ENCODE results near the gene PLAC9. TPM values are rescaled to one million over a fixed set of nuclear protein-coding genes. Genes with fewer than 3 reads are reported as not detected.
"Not testable (repeated sequence)": the region's sequence is repeated elsewhere in the genome, so short reads cannot be mapped to it uniquely, and the experiment has no call there.

PLAC9 gene
- total RNA-seq, 2 experiments from 2014 or later, result not detected

DNA sequence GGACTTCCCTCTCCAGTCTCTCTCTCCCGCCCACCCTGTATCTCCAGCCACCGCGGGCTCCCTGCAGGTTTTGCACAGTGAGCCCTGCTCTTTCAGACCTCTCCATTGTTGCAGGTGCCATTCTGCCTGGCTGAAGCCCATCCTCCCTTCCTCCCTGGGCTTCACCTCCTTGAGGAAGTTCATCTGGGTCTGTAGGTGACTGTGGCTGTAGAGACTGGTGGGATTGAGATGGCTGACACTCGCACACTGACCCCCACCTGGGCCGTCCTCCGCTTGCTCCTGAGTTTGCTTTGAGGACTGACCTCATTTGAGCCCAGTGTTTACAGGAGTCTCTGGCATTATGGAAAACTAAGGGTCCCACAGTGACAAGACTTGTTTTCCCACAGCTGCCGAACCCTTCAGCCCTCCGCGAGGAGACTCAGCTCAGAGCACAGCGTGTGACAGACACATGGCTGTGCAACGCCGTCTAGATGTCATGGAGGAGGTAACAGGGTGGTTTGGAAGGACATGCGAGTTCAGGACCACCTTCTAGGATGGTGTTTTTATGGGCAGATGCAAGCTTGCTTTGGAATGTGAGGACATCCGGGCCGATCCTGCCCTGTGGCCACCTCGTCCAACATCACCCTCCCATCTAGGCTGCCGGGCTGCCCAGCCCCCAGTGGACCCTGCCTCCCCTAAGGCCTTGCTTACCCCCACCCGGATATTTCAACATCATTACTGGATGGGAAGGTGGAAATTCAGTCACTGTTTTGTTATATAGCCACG, 9.3 kb downstream of the PLAC9 start:
- POLR2A ChIA-PET, result no interaction called here
- DNase-seq, result no peak
- Mint-ChIP-seq H3K4me1 (ENCODE audit: low read depth) (peaks cover 18% of the 10 kb centered on the region), H3K27ac (no peak overlapping the region), H3K9me3 (no peaks in the 10 kb centered on the region), H3K4me3 (no peak overlapping the region), H3K36me3 (no peaks in the 10 kb centered on the region), H3K27me3 (peaks cover 15% of the 10 kb centered on the region)
- intact Hi-C loops (cut with micrococcal nuclease), result loop anchor here (10.0 kb wide), 2 partner anchors 63 to 647 kb away; partner anchors contain the start of gene ANXA11
- CTCF ChIA-PET, result interaction anchor here (0.6 to 8.9 kb wide), 3 partner anchors 78 to 776 kb away, joined by 3 to 184 read pairs (median 9); no protein-coding TSS in a partner anchor

DNA sequence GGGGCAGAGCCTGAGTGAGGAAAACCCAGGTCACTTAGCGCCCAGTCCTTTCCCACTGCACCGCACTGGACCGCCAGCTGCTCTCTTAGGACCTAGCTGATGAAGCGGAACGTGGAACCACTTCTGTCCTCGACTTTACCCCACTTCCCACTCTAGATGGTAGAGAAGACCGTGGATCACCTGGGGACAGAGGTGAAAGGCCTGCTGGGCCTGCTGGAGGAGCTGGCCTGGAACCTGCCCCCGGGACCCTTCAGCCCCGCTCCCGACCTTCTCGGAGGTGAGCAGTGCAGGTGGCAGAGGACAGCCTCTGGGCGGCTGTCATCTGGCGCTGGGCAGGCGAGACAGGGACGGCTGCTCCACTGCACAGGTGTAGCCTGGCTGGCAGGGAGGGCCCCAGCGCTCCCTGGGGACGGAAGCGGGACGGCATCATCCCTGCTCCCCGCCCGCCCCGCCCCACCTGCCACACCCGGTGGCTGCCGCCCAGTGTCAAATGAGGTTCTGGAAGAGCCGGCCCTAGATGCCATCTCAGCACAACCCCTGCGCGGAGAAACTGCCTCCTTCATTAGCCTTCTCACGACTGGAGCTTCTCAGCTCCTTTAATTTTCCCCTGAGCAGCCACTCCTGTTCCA, 11.7 kb downstream of the PLAC9 start:
- intact Hi-C loops (cut with micrococcal nuclease), result loop anchor here (1.0 to 10.0 kb wide), 3 partner anchors 61 to 649 kb away; partner anchors contain the start of gene ANXA11
- H3K4me3 Mint-ChIP-seq, result peak overlapping the region; percentile 62
- H3K36me3 Mint-ChIP-seq, result peaks cover 6% of the 10 kb centered on the region
- CTCF ChIA-PET, result interaction anchor here (0.7 to 8.9 kb wide), 34 partner anchors 10 to 770 kb away, joined by 3 to 184 read pairs (median 4); partner anchors contain the start of gene ANXA11
- DNase-seq, result peak; percentile 53
- H3K4me1 Mint-ChIP-seq (ENCODE audit: low read depth), result peaks cover 18% of the 10 kb centered on the region
- POLR2A ChIA-PET, result interaction anchor here (1.0 to 2.0 kb wide), 4 partner anchors 43 to 85 kb away, joined by 3 to 9 read pairs (median 6); no protein-coding TSS in a partner anchor
- H3K27ac Mint-ChIP-seq, result peak overlapping the region; percentile 57
- peaks cover 8% of the 10 kb centered on the region for H3K27me3 Mint-ChIP-seq
- peaks cover 5% of the 10 kb centered on the region for H3K9me3 Mint-ChIP-seq

DNA sequence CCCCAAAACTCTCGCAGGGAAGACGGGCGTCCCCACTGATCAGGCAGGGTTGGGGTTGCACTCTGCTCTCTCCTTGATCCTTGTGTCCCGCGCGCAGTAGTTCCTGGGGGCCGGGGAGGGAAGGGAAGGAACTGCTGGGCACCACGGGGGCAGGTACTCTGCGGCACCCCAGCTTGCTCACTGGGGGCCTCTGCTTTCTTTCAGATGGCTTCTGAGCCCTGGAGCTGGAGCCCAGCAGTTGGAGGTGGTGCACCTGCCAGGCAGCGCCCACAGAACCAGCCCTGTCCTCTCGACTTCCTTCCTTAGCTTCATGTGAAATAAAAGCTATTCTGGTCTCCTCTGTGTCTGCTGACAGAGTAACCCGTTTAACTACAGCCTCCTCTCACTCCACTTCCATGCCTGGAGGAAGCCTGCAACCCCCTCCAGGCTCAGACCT, 12.2 kb downstream of the PLAC9 start:
- peaks cover 5% of the 10 kb centered on the region for H3K27me3 Mint-ChIP-seq
- ChIA-PET POLR2A (interaction anchor here (1.1 to 2.0 kb wide), 2 partner anchors 43 to 78 kb away, joined by 7 to 9 read pairs; no protein-coding TSS in a partner anchor), CTCF (interaction anchor here (0.9 to 8.9 kb wide), 25 partner anchors 9 to 771 kb away, joined by 3 to 184 read pairs (median 4); partner anchors contain the start of gene ANXA11)
- H3K4me3 Mint-ChIP-seq, result peak overlapping the region; percentile 62
- intact Hi-C loops (cut with micrococcal nuclease), result loop anchor here (1.0 to 10.0 kb wide), 4 partner anchors 60 to 772 kb away; partner anchors contain the start of gene ANXA11
- peak overlapping the region; percentile 57 for H3K27ac Mint-ChIP-seq
- peaks cover 11% of the 10 kb centered on the region for H3K36me3 Mint-ChIP-seq
- peaks cover 9% of the 10 kb centered on the region for H3K9me3 Mint-ChIP-seq
- peak; percentile 39 for DNase-seq
- peaks cover 18% of the 10 kb centered on the region for H3K4me1 Mint-ChIP-seq (ENCODE audit: low read depth)

DNA sequence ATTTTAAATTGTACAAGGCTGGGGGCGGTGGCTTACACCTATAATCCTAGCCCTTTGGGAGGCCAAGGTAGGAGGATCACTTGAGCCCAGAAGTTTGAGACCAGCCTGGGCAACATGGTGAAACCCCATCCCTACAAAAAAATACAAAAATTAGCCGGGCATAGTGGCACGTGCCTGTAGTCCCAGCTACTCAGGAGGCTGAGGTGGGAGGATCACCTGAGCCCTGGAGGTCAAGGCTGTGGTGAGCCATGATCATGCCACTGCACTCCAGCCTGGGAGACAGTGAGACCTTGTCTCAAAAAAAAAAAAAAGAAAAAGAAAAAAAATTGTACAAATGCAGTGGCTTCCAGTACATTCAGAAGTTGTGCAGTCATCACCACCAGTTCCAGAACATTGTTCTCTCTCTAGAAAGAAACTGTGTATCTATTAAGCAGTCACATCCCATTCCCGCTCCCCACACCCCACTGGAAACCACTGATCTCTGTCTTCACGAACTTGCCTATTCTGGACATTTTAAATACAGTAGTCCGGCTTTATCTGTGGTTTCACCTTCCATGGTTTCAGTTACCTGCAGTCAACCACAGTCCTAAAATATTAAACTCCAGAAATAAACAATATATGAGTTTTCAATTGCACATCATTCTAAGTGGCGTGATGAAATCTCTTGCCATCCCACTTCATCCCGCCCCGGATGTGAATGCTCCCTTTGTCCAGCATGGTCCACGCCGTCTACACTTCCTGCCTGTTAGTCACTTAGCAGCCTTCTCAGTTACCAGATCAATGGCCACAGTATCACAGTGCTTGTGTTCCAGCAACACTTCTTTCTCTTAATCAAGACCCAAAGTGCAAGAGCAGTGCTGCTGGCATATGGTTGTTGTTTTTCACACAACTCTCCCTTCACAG, 13.1 kb downstream of the PLAC9 start:
- not testable (repeated sequence) for H3K4me3 Mint-ChIP-seq, H3K27ac Mint-ChIP-seq
- intact Hi-C loops (cut with micrococcal nuclease), result loop anchor here (5.0 to 10.0 kb wide), 3 partner anchors 59 to 773 kb away; partner anchors contain the start of gene ANXA11

DNA sequence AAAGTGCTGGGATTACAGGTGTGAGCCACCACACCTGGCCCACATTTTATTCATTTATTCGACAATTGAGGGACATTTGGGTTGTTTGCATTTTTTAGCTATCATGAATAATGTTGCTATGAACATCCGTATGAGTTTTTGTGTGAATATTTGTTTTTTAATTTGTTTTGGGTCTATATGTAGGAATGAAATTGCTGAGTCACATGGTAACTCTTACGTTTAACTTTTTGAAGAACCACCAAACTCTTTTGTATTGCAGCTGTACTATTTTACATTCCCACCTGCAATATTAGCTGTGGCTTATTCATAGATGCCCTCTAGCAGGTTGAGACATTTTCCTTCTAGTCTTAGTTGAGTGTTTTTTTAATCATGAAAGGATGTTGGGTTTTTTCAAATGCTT, 14.4 kb downstream of the PLAC9 start:
- Mint-ChIP-seq H3K9me3 (peaks cover 20% of the 10 kb centered on the region), H3K36me3 (peaks cover 31% of the 10 kb centered on the region), H3K4me3 (no peak overlapping the region), H3K27ac (no peak overlapping the region), H3K27me3 (no peaks in the 10 kb centered on the region), H3K4me1 (ENCODE audit: low read depth) (peaks cover 18% of the 10 kb centered on the region)
- intact Hi-C loops (cut with micrococcal nuclease), result loop anchor here (5.0 to 10.0 kb wide), 3 partner anchors 58 to 775 kb away; partner anchors contain the start of gene ANXA11
- DNase-seq, result no peak
- POLR2A ChIA-PET, result no interaction called here
- CTCF ChIA-PET, result interaction anchor here (8.9 kb wide), 1 partner anchor 73 kb away, joined by 184 read pairs; no protein-coding TSS in a partner anchor

More for the DNA sequence above, 13.1 kb downstream of the PLAC9 start:
- ChIA-PET POLR2A (interaction anchor here (2.0 kb wide), 1 partner anchor 77 kb away, joined by 9 read pairs; no protein-coding TSS in a partner anchor), CTCF (interaction anchor here (1.4 to 8.9 kb wide), 5 partner anchors 39 to 117 kb away, joined by 4 to 184 read pairs (median 19); no protein-coding TSS in a partner anchor)
- Mint-ChIP-seq H3K36me3 (peaks cover 19% of the 10 kb centered on the region), H3K9me3 (peaks cover 14% of the 10 kb centered on the region), H3K4me1 (ENCODE audit: low read depth) (peaks cover 18% of the 10 kb centered on the region)
- not testable (repeated sequence) for DNase-seq, H3K27me3 Mint-ChIP-seq

DNA sequence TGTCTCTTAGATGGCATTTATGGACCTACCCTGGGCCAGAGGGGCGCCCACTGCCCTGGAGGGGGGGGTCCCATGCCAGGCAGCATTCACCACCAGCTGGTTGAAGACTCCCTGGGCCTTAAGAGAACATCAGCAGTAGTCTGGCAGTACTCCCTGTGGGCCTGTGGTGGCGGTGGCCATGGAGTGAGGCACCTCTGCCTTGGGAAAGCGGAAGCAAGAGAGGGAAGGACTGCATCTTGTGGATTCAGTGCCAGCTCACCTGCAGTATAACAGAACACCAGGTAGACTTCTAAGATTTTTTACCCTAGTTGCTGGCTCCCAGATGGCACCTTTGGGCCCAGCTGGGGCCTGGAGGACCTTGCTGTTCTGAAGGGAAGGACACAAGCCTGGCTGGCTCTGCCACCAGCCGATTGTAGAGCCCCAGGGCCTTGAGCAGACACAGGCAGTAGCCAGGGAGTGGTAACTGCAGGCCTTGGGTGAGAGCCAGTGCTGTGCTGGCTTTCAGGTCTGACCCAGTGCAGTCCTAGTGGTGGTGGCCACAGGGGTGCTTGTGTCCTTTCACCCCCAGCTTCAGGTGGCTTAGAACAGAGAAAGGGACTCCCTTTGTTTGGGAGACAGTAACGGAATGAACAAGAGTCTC, 15.8 kb downstream of the PLAC9 start:
- peak overlapping the region; percentile 48 for H3K27ac Mint-ChIP-seq
- POLR2A ChIA-PET, result interaction anchor here (1.2 kb wide), 1 partner anchor 12 kb away, joined by 3 read pairs; no protein-coding TSS in a partner anchor
- no peak overlapping the region for H3K4me3 Mint-ChIP-seq
- H3K27me3 Mint-ChIP-seq, result no peaks in the 10 kb centered on the region
- H3K4me1 Mint-ChIP-seq (ENCODE audit: low read depth), result peaks cover 18% of the 10 kb centered on the region
- intact Hi-C loops (cut with micrococcal nuclease), result loop anchor here (5.0 to 10.0 kb wide), 3 partner anchors 57 to 776 kb away; partner anchors contain the start of gene ANXA11
- CTCF ChIA-PET, result interaction anchor here (8.9 kb wide), 1 partner anchor 72 kb away, joined by 184 read pairs; no protein-coding TSS in a partner anchor
- peaks cover 43% of the 10 kb centered on the region for H3K36me3 Mint-ChIP-seq
- H3K9me3 Mint-ChIP-seq, result peaks cover 23% of the 10 kb centered on the region
- DNase-seq, result no peak

DNA sequence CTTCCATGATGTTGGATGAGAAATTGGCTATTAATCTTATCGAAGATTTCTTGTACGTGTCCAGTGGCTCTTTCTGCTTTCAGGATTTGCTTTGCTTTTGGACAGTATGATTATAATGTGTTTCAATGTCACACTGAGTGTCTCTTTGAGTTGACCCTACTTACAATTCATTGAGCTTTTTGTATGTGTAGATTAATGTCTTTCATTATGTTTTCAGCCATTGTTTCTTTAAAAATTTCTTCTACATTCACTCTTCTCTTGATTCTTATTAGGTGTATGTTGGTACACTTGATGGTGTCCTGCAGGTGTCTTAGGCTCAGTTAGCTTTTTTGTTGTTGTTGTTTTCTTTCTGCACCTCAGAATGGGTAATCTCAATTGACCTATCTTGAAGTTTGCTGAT, 16.6 kb downstream of the PLAC9 start:
- peaks cover 23% of the 10 kb centered on the region for H3K9me3 Mint-ChIP-seq
- POLR2A ChIA-PET, result no interaction called here
- H3K4me3 Mint-ChIP-seq, result no peak overlapping the region
- peaks cover 49% of the 10 kb centered on the region for H3K36me3 Mint-ChIP-seq
- no peak for DNase-seq
- intact Hi-C loops (cut with micrococcal nuclease), result loop anchor here (5.0 to 10.0 kb wide), 3 partner anchors 56 to 777 kb away; partner anchors contain the start of gene ANXA11
- H3K27me3 Mint-ChIP-seq, result no peaks in the 10 kb centered on the region
- H3K27ac Mint-ChIP-seq, result no peak overlapping the region
- peaks cover 15% of the 10 kb centered on the region for H3K4me1 Mint-ChIP-seq (ENCODE audit: low read depth)
- CTCF ChIA-PET, result no interaction called here

DNA sequence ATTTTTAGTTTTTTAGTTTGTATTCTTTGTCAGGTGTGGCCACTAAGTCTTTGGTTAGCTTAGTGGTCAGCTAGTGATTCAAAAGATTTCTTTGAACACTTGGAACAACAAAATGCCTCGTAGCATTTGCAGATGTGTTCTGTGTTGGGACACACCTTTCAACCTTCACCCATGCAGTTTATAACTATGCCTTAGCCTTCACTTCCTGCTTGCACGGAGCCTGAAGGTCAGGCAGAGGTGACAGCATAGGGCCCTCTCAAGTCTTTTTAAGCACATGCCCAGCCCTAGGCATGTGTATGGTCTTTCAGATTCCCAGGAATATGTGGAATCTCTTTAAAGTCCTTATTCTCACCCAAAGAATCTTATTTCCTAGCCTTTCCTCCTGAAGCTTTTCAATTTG, 17.6 kb downstream of the PLAC9 start:
- peaks cover 57% of the 10 kb centered on the region for H3K36me3 Mint-ChIP-seq
- no peaks in the 10 kb centered on the region for H3K27me3 Mint-ChIP-seq
- no peak for DNase-seq
- H3K9me3 Mint-ChIP-seq, result peaks cover 23% of the 10 kb centered on the region
- ChIA-PET POLR2A (no interaction called here), CTCF (interaction anchor here (1.5 to 2.0 kb wide), 2 partner anchors 54 to 72 kb away, joined by 5 to 9 read pairs; no protein-coding TSS in a partner anchor)
- no peak overlapping the region for H3K4me3 Mint-ChIP-seq
- peaks cover 11% of the 10 kb centered on the region for H3K4me1 Mint-ChIP-seq (ENCODE audit: low read depth)
- intact Hi-C loops (cut with micrococcal nuclease), result no loop called here
- no peak overlapping the region for H3K27ac Mint-ChIP-seq

DNA sequence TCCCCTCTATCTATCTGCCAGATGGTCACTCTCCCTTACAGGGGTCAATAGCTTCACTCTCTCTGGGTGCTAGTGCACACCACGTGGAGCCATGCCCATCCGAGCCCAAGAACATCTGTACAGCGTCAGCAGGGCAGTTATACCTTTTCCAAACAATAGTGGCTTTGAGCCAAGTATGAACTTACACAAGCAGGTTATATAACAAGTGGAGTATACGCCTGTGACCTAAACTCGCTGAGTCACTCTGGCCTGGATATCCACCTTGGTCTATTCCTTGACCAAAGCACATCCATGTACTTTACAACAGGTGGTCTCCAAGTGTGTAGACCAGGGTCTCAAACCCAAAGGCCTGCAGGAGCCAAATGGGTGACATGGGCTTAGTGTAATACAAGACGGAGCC, 20.3 kb downstream of the PLAC9 start:
- H3K9me3 Mint-ChIP-seq, result peaks cover 23% of the 10 kb centered on the region
- peaks cover 79% of the 10 kb centered on the region for H3K36me3 Mint-ChIP-seq

DNA sequence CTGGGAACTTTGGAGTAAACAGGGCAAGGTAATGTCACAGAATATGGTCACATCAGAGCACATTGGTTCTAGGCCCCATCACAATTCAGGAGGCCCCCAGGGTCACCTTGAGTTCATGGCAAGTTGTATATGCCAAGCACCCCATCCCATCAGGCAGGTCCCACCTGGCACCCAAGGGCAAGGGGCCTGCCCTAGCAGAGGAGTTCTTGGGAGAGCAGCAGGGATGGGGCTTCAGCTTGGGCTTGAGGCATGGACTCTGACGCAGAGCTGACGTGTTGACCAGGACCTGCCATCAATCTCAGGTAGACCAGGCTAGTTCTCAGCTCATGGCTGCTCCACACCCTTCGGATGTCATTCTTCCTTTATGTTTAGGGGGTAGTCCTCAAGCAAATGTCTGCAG, 20.9 kb downstream of the PLAC9 start:
- Mint-ChIP-seq H3K27me3 (no peaks in the 10 kb centered on the region), H3K27ac (peak overlapping the region; percentile 47), H3K4me3 (no peak overlapping the region), H3K4me1 (ENCODE audit: low read depth) (peaks cover 11% of the 10 kb centered on the region), H3K9me3 (peaks cover 23% of the 10 kb centered on the region), H3K36me3 (peaks cover 85% of the 10 kb centered on the region)
- POLR2A ChIA-PET, result no interaction called here
- CTCF ChIA-PET, result interaction anchor here (2.1 kb wide), 1 partner anchor 9 kb away, joined by 6 read pairs; no protein-coding TSS in a partner anchor
- no peak for DNase-seq
- intact Hi-C loops (cut with micrococcal nuclease), result no loop called here

More for the DNA sequence above, 20.3 kb downstream of the PLAC9 start:
- Mint-ChIP-seq H3K27me3 (no peaks in the 10 kb centered on the region), H3K4me1 (ENCODE audit: low read depth) (peaks cover 11% of the 10 kb centered on the region), H3K4me3 (no peak overlapping the region), H3K27ac (peak overlapping the region; percentile 68)
- CTCF ChIA-PET, result no interaction called here
- intact Hi-C loops (cut with micrococcal nuclease), result no loop called here
- DNase-seq, result no peak
- POLR2A ChIA-PET, result no interaction called here

All from activated CD4-positive, alpha-beta memory T cell treated with anti-CD3 and anti-CD28 coated beads for 36 hours (primary cell).